ENCODE results near the gene SUGCT. TPM values are rescaled to one million over a fixed set of nuclear protein-coding genes. Genes with fewer than 3 reads are reported as not detected.

SUGCT gene
- total RNA-seq, 3 donors from 2014 or later (not counting 1 experiment from before 2014, with no cell fraction given) = 0.40 to 0.59 TPM; not detected in 1

DNA sequence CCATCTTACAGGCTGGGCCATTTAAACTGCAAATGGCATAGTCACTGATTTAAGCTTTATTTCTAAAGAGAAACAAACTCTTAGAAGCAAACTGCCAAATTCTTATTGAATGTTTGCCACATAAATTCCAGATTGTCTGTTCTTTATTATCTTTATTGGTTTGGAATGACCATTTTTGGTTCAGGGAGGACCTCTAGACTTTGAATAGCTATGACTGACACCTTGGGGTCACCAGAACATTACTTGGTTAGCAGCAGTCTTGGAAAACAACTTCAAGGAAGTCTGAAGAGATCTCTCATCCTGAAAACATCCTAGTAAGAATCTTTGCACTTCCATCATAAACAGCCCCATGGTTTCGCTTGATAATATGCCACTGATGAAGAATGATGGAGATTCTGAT is 197.1 kb downstream of the SUGCT start:
- TF ChIP-seq CTCF (IDR thresholded peaks at IDR 0.05) = no peak
- Histone ChIP-seq H3K4me3 (ENCODE audit: low read length) (no peak overlapping the region), H3K9me3 (ENCODE audit: control insufficient read depth, insufficient read depth, low read length) (no peaks in the 10 kb centered on the region), H3K27ac (ENCODE audit: low read length) (no peak overlapping the region), H3K4me1 (ENCODE audit: control insufficient read depth, insufficient read depth, low read length) (no peaks in the 10 kb centered on the region), H3K27me3 (ENCODE audit: control insufficient read depth, insufficient read depth, low read length) (no peaks in the 10 kb centered on the region), H3K36me3 (ENCODE audit: control insufficient read depth, insufficient read depth, low read length) (no peaks in the 10 kb centered on the region)
- Mint-ChIP-seq H3K4me1 (no peaks in the 10 kb centered on the region), H3K27me3 (ENCODE audit: low read depth in 2 of 2) (peaks cover 0 to 3% of the 10 kb centered on the region in 2 donors), H3K9me3 (peaks cover 0 to under 1% of the 10 kb centered on the region in 2 donors), H3K27ac (no peak overlapping the region), H3K4me3 (no peak overlapping the region), H3K36me3 (no peaks in the 10 kb centered on the region)
- ATAC-seq (no peak), DNase-seq (no peak)
- no CpG with 5 or more reads among the region's 1 CpG for WGBS (ENCODE audit: insufficient coverage)
- intact Hi-C loops (cut with micrococcal nuclease) = no loop called here

DNA sequence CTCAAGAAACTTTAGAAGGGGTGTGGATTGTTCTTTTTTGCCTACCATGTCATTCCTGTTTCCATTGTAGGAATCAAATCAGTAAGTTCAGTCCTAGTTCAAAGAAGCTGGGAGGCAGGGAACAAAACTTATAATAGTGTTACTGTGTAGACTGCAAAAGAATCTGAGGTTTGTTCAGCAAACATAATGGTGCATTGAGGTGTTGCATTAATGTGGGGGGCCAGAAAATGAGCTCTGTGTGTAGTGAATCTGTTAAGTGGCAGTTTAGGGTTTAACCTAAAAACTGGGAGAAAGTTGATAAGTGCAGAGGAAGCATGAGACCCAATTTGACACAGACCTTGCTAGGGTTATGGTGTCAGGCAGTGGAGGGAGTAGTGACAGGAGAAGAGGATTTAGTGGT is 197.7 kb downstream of the SUGCT start:
- H3K4me3 Mint-ChIP-seq = no peak overlapping the region
- H3K9me3 Mint-ChIP-seq = peaks cover 0 to 3% of the 10 kb centered on the region in 2 donors
- H3K27ac Mint-ChIP-seq = no peak overlapping the region
- Histone ChIP-seq H3K36me3 (ENCODE audit: control insufficient read depth, insufficient read depth, low read length) (no peaks in the 10 kb centered on the region), H3K27me3 (ENCODE audit: control insufficient read depth, insufficient read depth, low read length) (no peaks in the 10 kb centered on the region), H3K9me3 (ENCODE audit: control insufficient read depth, insufficient read depth, low read length) (no peaks in the 10 kb centered on the region), H3K27ac (ENCODE audit: low read length) (no peak overlapping the region), H3K4me1 (ENCODE audit: control insufficient read depth, insufficient read depth, low read length) (no peaks in the 10 kb centered on the region), H3K4me3 (ENCODE audit: low read length) (no peak overlapping the region)
- TF ChIP-seq CTCF (IDR thresholded peaks at IDR 0.05) = no peak
- ATAC-seq (no peak), DNase-seq (no peak)
- no peaks in the 10 kb centered on the region for H3K36me3 Mint-ChIP-seq
- intact Hi-C loops (cut with micrococcal nuclease) = no loop called here
- H3K27me3 Mint-ChIP-seq (ENCODE audit: low read depth in 2 of 2) = peaks cover 0 to 3% of the 10 kb centered on the region in 2 donors
- no peaks in the 10 kb centered on the region for H3K4me1 Mint-ChIP-seq

DNA sequence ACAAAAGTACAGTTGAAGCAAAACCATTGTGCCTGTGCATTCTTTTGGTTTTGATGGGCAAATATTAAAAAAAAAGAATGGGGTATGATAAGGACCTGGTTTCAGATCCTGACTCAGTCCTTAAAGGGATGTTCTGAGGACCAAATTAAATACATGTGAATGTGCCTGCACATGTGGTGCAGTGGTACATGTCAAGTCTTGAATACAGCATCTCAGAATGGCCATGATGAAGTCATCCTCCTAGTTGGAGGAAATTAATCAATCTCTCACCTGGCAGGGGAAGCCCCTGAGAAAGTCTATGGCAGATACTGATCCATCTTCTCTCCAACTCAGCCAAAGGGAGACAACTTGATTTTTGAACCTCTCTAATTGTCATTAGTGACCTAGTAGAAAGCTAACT is 207.0 kb downstream of the SUGCT start:
- Mint-ChIP-seq H3K27ac (no peak overlapping the region), H3K36me3 (no peaks in the 10 kb centered on the region), H3K4me3 (no peak overlapping the region), H3K4me1 (no peaks in the 10 kb centered on the region), H3K9me3 (peaks cover 3 to 4% of the 10 kb centered on the region in 2 donors), H3K27me3 (ENCODE audit: low read depth in 2 of 2) (no peaks in the 10 kb centered on the region)
- Histone ChIP-seq H3K36me3 (ENCODE audit: control insufficient read depth, insufficient read depth, low read length) (no peaks in the 10 kb centered on the region), H3K27ac (ENCODE audit: low read length) (no peak overlapping the region), H3K4me1 (ENCODE audit: control insufficient read depth, insufficient read depth, low read length) (no peaks in the 10 kb centered on the region), H3K9me3 (ENCODE audit: control insufficient read depth, insufficient read depth, low read length) (peaks cover 2% of the 10 kb centered on the region), H3K4me3 (ENCODE audit: low read length) (no peak overlapping the region), H3K27me3 (ENCODE audit: control insufficient read depth, insufficient read depth, low read length) (no peaks in the 10 kb centered on the region)
- ATAC-seq (no peak), DNase-seq (no peak)
- TF ChIP-seq CTCF (IDR thresholded peaks at IDR 0.05) = no peak
- intact Hi-C loops (cut with micrococcal nuclease) = no loop called here

DNA sequence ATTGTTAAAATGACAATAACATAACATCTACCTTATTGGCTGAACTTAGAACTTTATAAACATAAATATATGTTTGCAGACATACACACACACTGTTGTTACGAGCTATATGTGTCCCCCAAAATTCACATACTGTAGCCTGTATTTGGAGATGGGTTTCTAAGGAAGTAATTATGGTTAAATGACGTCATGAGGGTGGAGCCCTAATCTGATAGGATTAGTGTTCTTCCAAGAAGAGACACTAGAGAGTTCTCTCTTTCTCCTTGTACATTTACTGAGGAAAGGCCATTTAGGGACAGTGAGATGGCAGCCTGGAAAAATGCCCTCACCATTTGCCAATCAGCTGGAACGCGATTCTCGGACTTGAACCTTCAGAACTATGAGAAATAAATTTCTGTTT is 211.7 kb downstream of the SUGCT start:
- 94% methylated on average over 4 of the region's 5 CpGs for WGBS (ENCODE audit: insufficient coverage)
- intact Hi-C loops (cut with micrococcal nuclease) = no loop called here
- Mint-ChIP-seq H3K36me3 (no peaks in the 10 kb centered on the region), H3K9me3 (no peaks in the 10 kb centered on the region), H3K4me1 (no peaks in the 10 kb centered on the region), H3K4me3 (no peak overlapping the region), H3K27me3 (ENCODE audit: low read depth in 2 of 2) (no peaks in the 10 kb centered on the region), H3K27ac (no peak overlapping the region)
- ATAC-seq = no peak
- no peak overlapping the region for H3K27ac ChIP-seq (ENCODE audit: low read length)
- H3K4me3 ChIP-seq (ENCODE audit: low read length) = no peak overlapping the region
- TF ChIP-seq CTCF (IDR thresholded peaks at IDR 0.05) = no peak
- H3K4me1 ChIP-seq (ENCODE audit: control insufficient read depth, insufficient read depth, low read length) = no peaks in the 10 kb centered on the region
- DNase-seq = no peak
- no peaks in the 10 kb centered on the region for H3K36me3 ChIP-seq (ENCODE audit: control insufficient read depth, insufficient read depth, low read length)
- H3K27me3 ChIP-seq (ENCODE audit: control insufficient read depth, insufficient read depth, low read length) = no peaks in the 10 kb centered on the region
- H3K9me3 ChIP-seq (ENCODE audit: control insufficient read depth, insufficient read depth, low read length) = no peaks in the 10 kb centered on the region
